Measurements from ENCODE around the gene CHMP2A. TPM values are rescaled to one million over a fixed set of nuclear protein-coding genes. Genes with fewer than 3 reads are reported as not detected.

CHMP2A gene
- total and polyA plus RNA-seq, 2 of the 8 experiments (the other 6 are each of a cell fraction or from before 2014, with no cell fraction given), result 70.0 to 132 TPM

GRCh38 chr19:58578012-58578925 lies 23.4 kb upstream of the CHMP2A start (continued):
- TF ChIP-seq SP1 (IDR thresholded peaks at IDR 0.05; ENCODE audit: low read depth, low read length) (no peak), RBBP5 (IDR thresholded peaks at IDR 0.05; ENCODE audit: borderline replicate concordance, low read depth, low read length) (no peak), SIRT6 (IDR thresholded peaks at IDR 0.05; ENCODE audit: low read length) (no peak), EZH2 (IDR thresholded peaks at IDR 0.05; ENCODE audit: low read depth, low read length, severe bottlenecking) (no peak), NRF1 (IDR thresholded peaks at IDR 0.05; ENCODE audit: low read depth, low read length) (no peak), TAF7 (optimal IDR thresholded peaks at IDR 0.05; ENCODE audit: borderline replicate concordance, low read depth, low read length) (no peak), CHD2 (IDR thresholded peaks at IDR 0.05; ENCODE audit: low read length) (no peak), CBX5 (IDR thresholded peaks at IDR 0.05; ENCODE audit: low read depth, low read length) (no peak), CTBP2 (IDR thresholded peaks at IDR 0.05; ENCODE audit: borderline replicate concordance, insufficient read depth, insufficient read length, low read length) (no peak), JUN (IDR thresholded peaks at IDR 0.05; ENCODE audit: low read depth, low read length) (no peak), TCF12 (IDR thresholded peaks at IDR 0.05; ENCODE audit: low read depth, low read length) (no peak), SIN3A (conservative IDR thresholded peaks at IDR 0.05 in 1 of 2, IDR thresholded peaks at IDR 0.05 in 1 of 2; ENCODE audit: low read depth in 1 of 2, low read length in 2 of 2) (no peak), CEBPB (IDR thresholded peaks at IDR 0.05; ENCODE audit: low read depth, low read length) (no peak)

All from H1 (cell line).